NCI-H1092 treated with DMSO at 0.1 percent for 48 hours (cell line): ENCODE measurements around the gene CKAP2.
A peak's percentile ranks its signal among the peaks of the same experiment; 100 is the strongest.
"Not testable (repeated sequence)": the region's sequence is repeated elsewhere in the genome, so short reads cannot be mapped to it uniquely, and the experiment has no call there.

Experiments
- DNase-seq: peaks from one replicate; lab custom pipeline; 2025; lab: John Stamatoyannopoulos, UW

CKAP2 gene

GRCh38 chr13:52452470-52452869 lies 2.8 kb upstream of the CKAP2 start:
- no peak for DNase-seq

GRCh38 chr13:52454459-52454819 lies 839 bp upstream of the CKAP2 start:
- peak; percentile 32 for DNase-seq

GRCh38 chr13:52455677-52456041 lies 381 bp downstream of the CKAP2 start:
- DNase-seq = peak; percentile 72

- DNase-seq = no peak
These were observed 4.4 kb downstream of the CKAP2 start for GRCh38 chr13:52459668-52460067.

GRCh38 chr13:52461265-52461664 lies 6.0 kb downstream of the CKAP2 start:
- DNase-seq = no peak

- no peak for DNase-seq
These were observed 8.2 kb downstream of the CKAP2 start for GRCh38 chr13:52463526-52463925.

GRCh38 chr13:52468487-52468886 lies 13.2 kb downstream of the CKAP2 start:
- not testable (repeated sequence) for DNase-seq

- not testable (repeated sequence) for DNase-seq
These were observed 25.6 kb downstream of the CKAP2 start for GRCh38 chr13:52480677-52481428.

- DNase-seq = not testable (repeated sequence)
These were observed 31.8 kb downstream of the CKAP2 start for GRCh38 chr13:52487078-52487477.

- not testable (repeated sequence) for DNase-seq
These were observed 33.5 kb downstream of the CKAP2 start for GRCh38 chr13:52488763-52489162.

GRCh38 chr13:52491015-52491414 lies 35.7 kb downstream of the CKAP2 start:
- DNase-seq = not testable (repeated sequence)

GRCh38 chr13:52494241-52494640 lies 39.0 kb downstream of the CKAP2 start:
- not testable (repeated sequence) for DNase-seq

- DNase-seq = not testable (repeated sequence)
These were observed 42.7 kb downstream of the CKAP2 start for GRCh38 chr13:52497979-52498378.

GRCh38 chr13:52502277-52502676 lies 47.0 kb downstream of the CKAP2 start:
- DNase-seq = not testable (repeated sequence)

GRCh38 chr13:52505843-52506242 lies 50.6 kb downstream of the CKAP2 start:
- not testable (repeated sequence) for DNase-seq

GRCh38 chr13:52509532-52509931 lies 54.3 kb downstream of the CKAP2 start:
- not testable (repeated sequence) for DNase-seq

- not testable (repeated sequence) for DNase-seq
These were observed 55.0 kb downstream of the CKAP2 start for GRCh38 chr13:52510221-52510797.

GRCh38 chr13:52511598-52511997 lies 56.3 kb downstream of the CKAP2 start:
- not testable (repeated sequence) for DNase-seq

- not testable (repeated sequence) for DNase-seq
These were observed 58.8 kb downstream of the CKAP2 start for GRCh38 chr13:52513957-52514596.

GRCh38 chr13:52523323-52523722 lies 68.0 kb downstream of the CKAP2 start:
- not testable (repeated sequence) for DNase-seq
